ENCODE data around the gene CDH4.

CDH4 gene

GRCh38 chr20:61538943-61539265 is 286.8 kb downstream of the CDH4 start:
- DNase-seq, result no peak
- in situ Hi-C loops (cut with HindIII; ENCODE audit: low pct_ligation_motif_present, low pct_unique_long_range_greater_than_20kb, low sequenced_read_pairs), result no loop called here

- in situ Hi-C loops (cut with HindIII; ENCODE audit: low pct_ligation_motif_present, low pct_unique_long_range_greater_than_20kb, low sequenced_read_pairs), result no loop called here
- no peak for DNase-seq
These were observed 287.8 kb downstream of the CDH4 start for GRCh38 chr20:61539706-61540360.

- no peak for DNase-seq
- in situ Hi-C loops (cut with HindIII; ENCODE audit: low pct_ligation_motif_present, low pct_unique_long_range_greater_than_20kb, low sequenced_read_pairs), result no loop called here
These were observed 289.5 kb downstream of the CDH4 start for GRCh38 chr20:61541537-61541936.

GRCh38 chr20:61543086-61543485 is 291.0 kb downstream of the CDH4 start:
- in situ Hi-C loops (cut with HindIII; ENCODE audit: low pct_ligation_motif_present, low pct_unique_long_range_greater_than_20kb, low sequenced_read_pairs), result no loop called here
- no peak for DNase-seq

GRCh38 chr20:61543931-61544745 is 292.1 kb downstream of the CDH4 start:
- in situ Hi-C loops (cut with HindIII; ENCODE audit: low pct_ligation_motif_present, low pct_unique_long_range_greater_than_20kb, low sequenced_read_pairs), result no loop called here
- no peak for DNase-seq

- in situ Hi-C loops (cut with HindIII; ENCODE audit: low pct_ligation_motif_present, low pct_unique_long_range_greater_than_20kb, low sequenced_read_pairs), result no loop called here
- no peak for DNase-seq
These were observed 293.1 kb downstream of the CDH4 start for GRCh38 chr20:61544910-61545889.

- no peak for DNase-seq
- in situ Hi-C loops (cut with HindIII; ENCODE audit: low pct_ligation_motif_present, low pct_unique_long_range_greater_than_20kb, low sequenced_read_pairs), result no loop called here
These were observed 294.6 kb downstream of the CDH4 start for GRCh38 chr20:61546641-61547040.

GRCh38 chr20:61548069-61548468 is 296.0 kb downstream of the CDH4 start:
- in situ Hi-C loops (cut with HindIII; ENCODE audit: low pct_ligation_motif_present, low pct_unique_long_range_greater_than_20kb, low sequenced_read_pairs), result no loop called here
- no peak for DNase-seq

- in situ Hi-C loops (cut with HindIII; ENCODE audit: low pct_ligation_motif_present, low pct_unique_long_range_greater_than_20kb, low sequenced_read_pairs), result no loop called here
- no peak for DNase-seq
These were observed 297.8 kb downstream of the CDH4 start for GRCh38 chr20:61549865-61550264.

GRCh38 chr20:61551401-61551800 is 299.3 kb downstream of the CDH4 start:
- in situ Hi-C loops (cut with HindIII; ENCODE audit: low pct_ligation_motif_present, low pct_unique_long_range_greater_than_20kb, low sequenced_read_pairs), result no loop called here
- DNase-seq, result no peak

- no peak for DNase-seq
- in situ Hi-C loops (cut with HindIII; ENCODE audit: low pct_ligation_motif_present, low pct_unique_long_range_greater_than_20kb, low sequenced_read_pairs), result no loop called here
These were observed 302.6 kb downstream of the CDH4 start for GRCh38 chr20:61554617-61555016.

- in situ Hi-C loops (cut with HindIII; ENCODE audit: low pct_ligation_motif_present, low pct_unique_long_range_greater_than_20kb, low sequenced_read_pairs), result no loop called here
- DNase-seq, result no peak
These were observed 303.5 kb downstream of the CDH4 start for GRCh38 chr20:61555566-61555965.

- DNase-seq, result peak; percentile 91
- in situ Hi-C loops (cut with HindIII; ENCODE audit: low pct_ligation_motif_present, low pct_unique_long_range_greater_than_20kb, low sequenced_read_pairs), result no loop called here
These were observed 304.1 kb downstream of the CDH4 start for GRCh38 chr20:61556111-61556510.

GRCh38 chr20:61556673-61557072 is 304.6 kb downstream of the CDH4 start:
- peak; percentile 2 for DNase-seq
- in situ Hi-C loops (cut with HindIII; ENCODE audit: low pct_ligation_motif_present, low pct_unique_long_range_greater_than_20kb, low sequenced_read_pairs), result no loop called here

GRCh38 chr20:61557621-61558020 is 305.6 kb downstream of the CDH4 start:
- no peak for DNase-seq
- in situ Hi-C loops (cut with HindIII; ENCODE audit: low pct_ligation_motif_present, low pct_unique_long_range_greater_than_20kb, low sequenced_read_pairs), result no loop called here

- DNase-seq, result peak; percentile 15
- in situ Hi-C loops (cut with HindIII; ENCODE audit: low pct_ligation_motif_present, low pct_unique_long_range_greater_than_20kb, low sequenced_read_pairs), result no loop called here
These were observed 306.7 kb downstream of the CDH4 start for GRCh38 chr20:61558726-61559125.

GRCh38 chr20:61559706-61560315 is 307.8 kb downstream of the CDH4 start:
- in situ Hi-C loops (cut with HindIII; ENCODE audit: low pct_ligation_motif_present, low pct_unique_long_range_greater_than_20kb, low sequenced_read_pairs), result no loop called here
- DNase-seq, result no peak

- DNase-seq, result peak; percentile 34
- in situ Hi-C loops (cut with HindIII; ENCODE audit: low pct_ligation_motif_present, low pct_unique_long_range_greater_than_20kb, low sequenced_read_pairs), result no loop called here
These were observed 308.3 kb downstream of the CDH4 start for GRCh38 chr20:61560361-61560853.

Measured in ACHN (cell line).